ENCODE measurements around the gene AMPD3. TPM values are rescaled to one million over a fixed set of nuclear protein-coding genes. Genes with fewer than 3 reads are reported as not detected.

The AMPD3 gene
- polyA plus RNA-seq, 1 donor from 2014 or later = not detected

DNA sequence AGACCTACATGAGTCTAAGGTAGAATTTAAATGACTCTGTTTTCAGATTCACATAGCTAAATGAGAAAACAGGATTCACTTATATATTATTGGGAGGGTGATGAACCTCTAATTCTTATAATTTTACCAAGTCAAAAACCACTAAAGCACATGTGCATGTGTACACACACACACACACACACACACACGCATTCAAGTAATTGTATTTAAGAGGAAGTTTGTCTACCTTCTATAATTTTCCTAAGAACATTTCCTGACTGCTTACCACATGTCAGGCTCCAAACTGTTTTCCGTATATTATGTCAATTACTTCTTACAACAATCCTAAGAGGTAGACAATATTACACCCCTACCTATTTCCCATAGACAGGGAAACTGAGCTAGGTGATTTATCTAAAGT lies 79.3 kb downstream of the AMPD3 start:
- no peak for TF ChIP-seq MXI1 (conservative IDR thresholded peaks at IDR 0.05; ENCODE audit: poor library complexity, severe bottlenecking)
- no peak for TF ChIP-seq TAF1 (IDR thresholded peaks at IDR 0.05; ENCODE audit: low read depth)
- TF ChIP-seq POLR2AphosphoS5 (IDR thresholded peaks at IDR 0.05) = no peak
- TF ChIP-seq EZH2 (IDR thresholded peaks at IDR 0.05; ENCODE audit: borderline replicate concordance, insufficient read depth, low read length, poor library complexity, severe bottlenecking) = no peak
- TF ChIP-seq EP300 (conservative IDR thresholded peaks at IDR 0.05; ENCODE audit: poor library complexity, severe bottlenecking) = no peak
- TF ChIP-seq SMC3 (conservative IDR thresholded peaks at IDR 0.05; ENCODE audit: poor library complexity) = no peak
- TF ChIP-seq, protein P1, sequence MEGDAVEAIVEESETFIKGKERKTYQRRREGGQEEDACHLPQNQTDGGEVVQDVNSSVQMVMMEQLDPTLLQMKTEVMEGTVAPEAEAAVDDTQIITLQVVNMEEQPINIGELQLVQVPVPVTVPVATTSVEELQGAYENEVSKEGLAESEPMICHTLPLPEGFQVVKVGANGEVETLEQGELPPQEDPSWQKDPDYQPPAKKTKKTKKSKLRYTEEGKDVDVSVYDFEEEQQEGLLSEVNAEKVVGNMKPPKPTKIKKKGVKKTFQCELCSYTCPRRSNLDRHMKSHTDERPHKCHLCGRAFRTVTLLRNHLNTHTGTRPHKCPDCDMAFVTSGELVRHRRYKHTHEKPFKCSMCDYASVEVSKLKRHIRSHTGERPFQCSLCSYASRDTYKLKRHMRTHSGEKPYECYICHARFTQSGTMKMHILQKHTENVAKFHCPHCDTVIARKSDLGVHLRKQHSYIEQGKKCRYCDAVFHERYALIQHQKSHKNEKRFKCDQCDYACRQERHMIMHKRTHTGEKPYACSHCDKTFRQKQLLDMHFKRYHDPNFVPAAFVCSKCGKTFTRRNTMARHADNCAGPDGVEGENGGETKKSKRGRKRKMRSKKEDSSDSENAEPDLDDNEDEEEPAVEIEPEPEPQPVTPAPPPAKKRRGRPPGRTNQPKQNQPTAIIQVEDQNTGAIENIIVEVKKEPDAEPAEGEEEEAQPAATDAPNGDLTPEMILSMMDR (IDR thresholded peaks at IDR 0.05; ENCODE audit: poor library complexity, severe bottlenecking) = no peak
- TF ChIP-seq, protein P2, sequence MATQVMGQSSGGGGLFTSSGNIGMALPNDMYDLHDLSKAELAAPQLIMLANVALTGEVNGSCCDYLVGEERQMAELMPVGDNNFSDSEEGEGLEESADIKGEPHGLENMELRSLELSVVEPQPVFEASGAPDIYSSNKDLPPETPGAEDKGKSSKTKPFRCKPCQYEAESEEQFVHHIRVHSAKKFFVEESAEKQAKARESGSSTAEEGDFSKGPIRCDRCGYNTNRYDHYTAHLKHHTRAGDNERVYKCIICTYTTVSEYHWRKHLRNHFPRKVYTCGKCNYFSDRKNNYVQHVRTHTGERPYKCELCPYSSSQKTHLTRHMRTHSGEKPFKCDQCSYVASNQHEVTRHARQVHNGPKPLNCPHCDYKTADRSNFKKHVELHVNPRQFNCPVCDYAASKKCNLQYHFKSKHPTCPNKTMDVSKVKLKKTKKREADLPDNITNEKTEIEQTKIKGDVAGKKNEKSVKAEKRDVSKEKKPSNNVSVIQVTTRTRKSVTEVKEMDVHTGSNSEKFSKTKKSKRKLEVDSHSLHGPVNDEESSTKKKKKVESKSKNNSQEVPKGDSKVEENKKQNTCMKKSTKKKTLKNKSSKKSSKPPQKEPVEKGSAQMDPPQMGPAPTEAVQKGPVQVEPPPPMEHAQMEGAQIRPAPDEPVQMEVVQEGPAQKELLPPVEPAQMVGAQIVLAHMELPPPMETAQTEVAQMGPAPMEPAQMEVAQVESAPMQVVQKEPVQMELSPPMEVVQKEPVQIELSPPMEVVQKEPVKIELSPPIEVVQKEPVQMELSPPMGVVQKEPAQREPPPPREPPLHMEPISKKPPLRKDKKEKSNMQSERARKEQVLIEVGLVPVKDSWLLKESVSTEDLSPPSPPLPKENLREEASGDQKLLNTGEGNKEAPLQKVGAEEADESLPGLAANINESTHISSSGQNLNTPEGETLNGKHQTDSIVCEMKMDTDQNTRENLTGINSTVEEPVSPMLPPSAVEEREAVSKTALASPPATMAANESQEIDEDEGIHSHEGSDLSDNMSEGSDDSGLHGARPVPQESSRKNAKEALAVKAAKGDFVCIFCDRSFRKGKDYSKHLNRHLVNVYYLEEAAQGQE (IDR thresholded peaks at IDR 0.05; ENCODE audit: borderline replicate concordance) = no peak
- TF ChIP-seq RAD21 (conservative IDR thresholded peaks at IDR 0.05) = no peak
- Histone ChIP-seq H3K36me3 (ENCODE audit: insufficient read depth, low read length) (peaks cover 5% of the 10 kb centered on the region), H3K4me2 (ENCODE audit: low read length) (no peak overlapping the region), H4K20me1 (ENCODE audit: insufficient read depth) (no peaks in the 10 kb centered on the region), H3K9me3 (ENCODE audit: low read length) (no peaks in the 10 kb centered on the region), H3K79me2 (replicated peaks; ENCODE audit: insufficient read depth, low read length) (no peaks in the 10 kb centered on the region), H3F3A (ENCODE audit: insufficient read depth, low read length, poor library complexity, severe bottlenecking) (no peaks in the 10 kb centered on the region), H3K27me3 (ENCODE audit: insufficient read depth, low read depth, low read length) (no peaks in the 10 kb centered on the region), H3K4me3 (ENCODE audit: low read length) (no peak overlapping the region), H2AFZ (ENCODE audit: low read depth, low read length) (no peak overlapping the region), H3K27ac (ENCODE audit: low read length) (no peak overlapping the region), H3K9ac (ENCODE audit: low read length) (no peak overlapping the region), H3K9me2 (ENCODE audit: insufficient read depth, low read length) (no peaks in the 10 kb centered on the region)

DNA sequence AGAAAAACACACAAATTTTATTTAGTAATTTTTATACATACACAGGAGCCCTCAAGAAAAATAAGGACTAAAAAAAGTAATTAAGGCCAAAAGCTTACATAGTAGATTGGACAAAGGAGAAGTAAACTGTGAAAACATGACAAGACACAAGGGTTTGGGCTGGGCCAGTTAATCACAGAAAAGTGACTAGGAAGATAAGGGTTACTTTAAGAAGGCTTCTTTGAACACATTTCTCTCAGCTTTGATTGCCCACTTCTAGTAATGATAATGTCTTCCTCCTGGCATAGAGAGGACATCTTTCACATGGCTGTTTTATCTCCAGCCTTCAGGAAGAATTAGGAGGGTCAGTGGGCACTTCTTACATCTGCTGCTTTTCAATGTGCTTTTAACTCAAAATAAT lies 82.5 kb downstream of the AMPD3 start:
- no peaks in the 10 kb centered on the region for H3F3A ChIP-seq (ENCODE audit: insufficient read depth, low read length, poor library complexity, severe bottlenecking)
- no peak overlapping the region for H3K27ac ChIP-seq (ENCODE audit: low read length)
- no peak overlapping the region for H3K9ac ChIP-seq (ENCODE audit: low read length)
- no peak overlapping the region for H3K4me2 ChIP-seq (ENCODE audit: low read length)
- no peak overlapping the region for H3K4me3 ChIP-seq (ENCODE audit: low read length)
- H2AFZ ChIP-seq (ENCODE audit: low read depth, low read length) = no peak overlapping the region
- no peaks in the 10 kb centered on the region for H4K20me1 ChIP-seq (ENCODE audit: insufficient read depth)
- no peaks in the 10 kb centered on the region for H3K9me2 ChIP-seq (ENCODE audit: insufficient read depth, low read length)
- TF ChIP-seq MXI1 (conservative IDR thresholded peaks at IDR 0.05; ENCODE audit: poor library complexity, severe bottlenecking) (no peak), EP300 (conservative IDR thresholded peaks at IDR 0.05; ENCODE audit: poor library complexity, severe bottlenecking) (no peak), POLR2AphosphoS5 (IDR thresholded peaks at IDR 0.05) (no peak), EZH2 (IDR thresholded peaks at IDR 0.05; ENCODE audit: borderline replicate concordance, insufficient read depth, low read length, poor library complexity, severe bottlenecking) (no peak), SMC3 (conservative IDR thresholded peaks at IDR 0.05; ENCODE audit: poor library complexity) (no peak), RAD21 (conservative IDR thresholded peaks at IDR 0.05) (no peak), TAF1 (IDR thresholded peaks at IDR 0.05; ENCODE audit: low read depth) (no peak)
- TF ChIP-seq, protein P1 (IDR thresholded peaks at IDR 0.05; ENCODE audit: poor library complexity, severe bottlenecking) = no peak
- TF ChIP-seq, protein P2 (IDR thresholded peaks at IDR 0.05; ENCODE audit: borderline replicate concordance) = no peak
- no peaks in the 10 kb centered on the region for H3K27me3 ChIP-seq (ENCODE audit: insufficient read depth, low read depth, low read length)
- H3K79me2 ChIP-seq (replicated peaks; ENCODE audit: insufficient read depth, low read length) = peaks cover 4% of the 10 kb centered on the region
- H3K36me3 ChIP-seq (ENCODE audit: insufficient read depth, low read length) = no peaks in the 10 kb centered on the region
- no peaks in the 10 kb centered on the region for H3K9me3 ChIP-seq (ENCODE audit: low read length)

Data from neural cell (in vitro differentiated cells).